GM18520 (cell line): ENCODE measurements around the gene ADSS1.

Source experiments
- ATAC-seq: cut with Tn5 transposase; IDR thresholded peaks from one replicate; pipeline ENCODE4 v1.9.1; 2021; ENCODE audit not compliant: unreplicated experiment

ADSS1 gene

GRCh38 chr14:104723651-104724406, at the start of gene ADSS1:
TSS of gene ADSS1 (plus strand) at chr14:104724229. CDS start at chr14:104724271, 42 bp downstream.
- no peak for ATAC-seq

DNA sequence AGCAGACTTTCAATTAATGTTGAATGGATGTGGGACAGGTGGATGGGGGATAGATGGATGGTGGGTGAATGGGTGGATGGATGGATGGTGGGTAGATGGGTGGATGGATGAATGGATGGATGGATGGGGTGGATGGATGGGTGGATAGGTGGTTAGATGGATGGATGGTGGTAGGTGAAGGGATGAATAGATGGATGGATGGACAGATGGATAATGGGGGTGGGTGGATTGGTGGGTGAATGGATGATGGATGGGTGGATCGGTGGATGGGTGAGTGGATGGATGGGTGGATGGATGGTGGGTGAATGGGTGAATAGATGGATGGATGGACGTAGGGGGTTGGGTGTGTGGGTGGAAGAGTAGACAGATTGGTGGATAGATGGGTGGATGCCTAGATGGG, 48.6 kb upstream of the ADSS1 start:
- ATAC-seq, result no peak

- ATAC-seq, result no peak
These were observed 47.8 kb upstream of the ADSS1 start for GRCh38 chr14:104676130-104676693.

DNA sequence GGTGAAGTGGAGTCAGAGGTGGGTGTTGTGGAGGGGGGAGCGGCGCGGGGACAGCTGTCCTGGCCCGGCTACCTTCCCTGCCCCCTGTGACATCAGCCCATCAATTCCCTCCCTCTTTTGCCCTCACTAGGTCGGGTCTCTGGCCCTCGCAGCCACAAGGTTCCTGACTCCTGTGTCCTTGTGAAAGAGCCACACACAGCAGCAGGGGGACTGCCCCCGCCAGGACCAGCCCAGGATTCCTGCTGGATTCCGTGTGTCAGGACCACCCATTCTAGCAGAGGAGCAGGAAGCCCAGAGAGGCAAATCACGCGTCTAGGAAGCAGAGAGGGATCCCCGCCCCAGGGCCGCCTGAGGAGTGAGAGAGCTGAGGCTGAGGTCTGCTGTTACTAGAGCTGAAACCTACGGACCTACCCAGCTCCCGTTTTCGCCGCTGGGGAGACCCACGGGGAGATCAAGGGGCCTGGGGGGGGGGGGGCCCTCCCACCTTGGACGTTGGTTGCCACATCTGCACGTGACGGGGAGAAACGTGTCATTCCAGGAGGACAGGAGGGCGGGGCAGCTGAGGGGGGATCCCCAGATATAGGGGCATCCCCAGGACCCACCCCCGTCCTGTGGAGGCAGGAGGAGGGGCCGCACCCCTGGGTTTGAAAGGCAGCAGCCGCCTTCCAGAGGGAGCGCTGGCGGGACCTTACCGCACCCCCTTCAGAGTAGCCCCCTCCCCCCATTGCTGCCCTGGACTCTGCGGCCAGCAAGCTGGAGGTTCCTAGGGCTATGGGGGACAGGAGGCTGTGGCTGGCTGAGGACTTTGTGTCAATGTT, 47.1 kb upstream of the ADSS1 start:
- no peak for ATAC-seq

GRCh38 chr14:104677512-104678332, 46.3 kb upstream of the ADSS1 start:
- no peak for ATAC-seq

GRCh38 chr14:104678346-104678745, 45.7 kb upstream of the ADSS1 start:
- no peak for ATAC-seq

DNA sequence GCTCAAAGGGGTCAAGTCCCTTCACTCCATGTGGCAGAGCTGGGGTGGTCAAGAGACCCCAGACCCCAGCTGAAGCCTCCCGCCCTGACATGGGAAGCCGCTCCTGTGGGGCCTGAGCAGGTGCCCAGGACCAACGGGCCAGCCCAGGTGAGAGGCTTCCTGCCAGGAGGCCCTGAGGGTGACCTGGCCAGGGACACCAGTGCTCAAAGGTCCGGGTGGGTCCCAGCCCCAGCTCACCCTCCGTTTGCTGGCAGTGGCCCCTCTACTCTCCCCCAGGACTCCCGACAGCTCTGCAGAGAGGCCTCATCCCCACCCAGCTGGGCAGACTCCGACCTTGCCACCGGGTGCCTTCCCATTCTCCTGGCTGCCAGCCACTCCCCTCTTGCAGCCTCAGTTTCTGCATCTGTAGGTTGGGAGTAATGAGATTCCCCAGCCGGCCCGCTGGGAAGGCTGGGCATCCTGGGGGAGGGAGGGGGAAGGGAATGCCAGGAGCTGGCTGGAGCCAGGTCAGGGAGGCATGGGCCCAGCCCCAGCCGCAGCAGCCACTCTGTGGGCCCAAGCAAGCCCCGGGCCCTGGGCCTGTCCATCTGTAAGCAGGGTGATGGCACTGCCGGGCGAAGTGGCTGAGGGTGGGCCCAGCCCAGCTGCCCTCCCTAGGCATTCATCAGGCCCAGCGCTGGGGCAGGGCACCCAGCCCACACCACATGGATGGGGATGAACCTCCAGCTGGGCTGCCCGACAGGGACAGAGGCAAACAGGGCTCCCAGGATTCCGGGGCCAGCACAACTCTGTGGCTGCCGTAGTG, 44.9 kb upstream of the ADSS1 start:
- no peak for ATAC-seq

DNA sequence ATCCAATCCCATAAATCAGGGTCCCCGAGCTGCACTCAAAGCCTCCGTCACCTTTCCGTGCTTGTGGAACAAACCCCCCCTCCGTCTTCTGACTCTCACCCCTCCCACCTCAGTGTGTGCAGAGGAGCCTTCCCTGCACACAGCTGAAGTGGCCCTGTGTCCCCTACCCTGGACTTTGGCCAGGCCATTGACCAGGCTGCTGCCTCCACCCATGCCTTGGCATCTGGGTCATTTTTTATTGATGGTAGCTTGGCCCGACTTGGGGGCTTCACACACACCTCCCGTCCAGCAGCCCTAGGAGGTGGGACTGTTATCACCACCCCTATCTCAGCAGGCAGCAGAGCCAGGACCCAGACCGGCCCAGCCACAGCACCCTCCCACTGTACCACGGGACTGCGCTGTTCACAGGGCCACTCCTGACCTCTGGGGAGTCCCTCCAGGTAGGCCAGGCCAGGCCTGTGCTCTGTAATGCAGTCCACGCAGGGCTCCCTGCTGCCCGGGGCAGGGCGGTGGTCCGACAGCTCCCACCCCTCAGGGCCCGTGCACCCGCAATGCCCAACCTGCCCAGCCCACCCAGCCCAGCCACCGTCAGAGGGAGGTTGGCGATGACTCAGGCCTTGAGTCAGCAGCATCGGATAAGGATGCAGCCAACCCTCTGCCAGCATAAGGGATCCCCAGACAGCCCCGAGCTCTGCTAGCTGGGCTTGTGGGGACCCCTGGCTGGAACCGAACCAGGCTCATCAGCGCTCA, 43.8 kb upstream of the ADSS1 start:
- no peak for ATAC-seq

GRCh38 chr14:104680806-104681688, 43.0 kb upstream of the ADSS1 start:
- ATAC-seq, result no peak

GRCh38 chr14:104681689-104682074, 42.3 kb upstream of the ADSS1 start:
- ATAC-seq, result no peak

DNA sequence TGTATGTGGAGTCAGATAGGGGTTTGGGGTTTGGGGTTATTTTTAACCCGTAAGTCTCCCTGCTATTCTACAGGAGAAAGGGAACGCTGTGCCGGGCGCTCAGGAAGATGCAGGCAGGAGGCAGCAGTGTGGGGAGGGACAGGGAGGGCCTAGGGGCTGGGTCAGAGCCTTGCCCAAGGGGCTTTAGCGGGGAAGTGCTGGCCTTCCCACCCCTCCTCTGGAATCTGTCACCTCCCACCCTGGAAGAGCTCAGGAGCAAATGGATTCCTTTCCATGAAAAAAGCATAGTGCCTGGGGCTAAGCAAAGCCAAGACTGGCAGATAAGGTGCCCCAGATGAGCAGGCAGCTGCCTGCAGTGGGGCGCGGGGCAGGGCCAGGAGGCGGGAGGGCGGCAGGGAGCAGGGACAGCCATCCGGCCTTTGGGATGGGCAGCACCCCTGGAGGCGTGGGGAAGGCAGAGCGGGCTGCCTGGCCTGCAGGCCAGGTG, 41.9 kb upstream of the ADSS1 start:
- no peak for ATAC-seq

DNA sequence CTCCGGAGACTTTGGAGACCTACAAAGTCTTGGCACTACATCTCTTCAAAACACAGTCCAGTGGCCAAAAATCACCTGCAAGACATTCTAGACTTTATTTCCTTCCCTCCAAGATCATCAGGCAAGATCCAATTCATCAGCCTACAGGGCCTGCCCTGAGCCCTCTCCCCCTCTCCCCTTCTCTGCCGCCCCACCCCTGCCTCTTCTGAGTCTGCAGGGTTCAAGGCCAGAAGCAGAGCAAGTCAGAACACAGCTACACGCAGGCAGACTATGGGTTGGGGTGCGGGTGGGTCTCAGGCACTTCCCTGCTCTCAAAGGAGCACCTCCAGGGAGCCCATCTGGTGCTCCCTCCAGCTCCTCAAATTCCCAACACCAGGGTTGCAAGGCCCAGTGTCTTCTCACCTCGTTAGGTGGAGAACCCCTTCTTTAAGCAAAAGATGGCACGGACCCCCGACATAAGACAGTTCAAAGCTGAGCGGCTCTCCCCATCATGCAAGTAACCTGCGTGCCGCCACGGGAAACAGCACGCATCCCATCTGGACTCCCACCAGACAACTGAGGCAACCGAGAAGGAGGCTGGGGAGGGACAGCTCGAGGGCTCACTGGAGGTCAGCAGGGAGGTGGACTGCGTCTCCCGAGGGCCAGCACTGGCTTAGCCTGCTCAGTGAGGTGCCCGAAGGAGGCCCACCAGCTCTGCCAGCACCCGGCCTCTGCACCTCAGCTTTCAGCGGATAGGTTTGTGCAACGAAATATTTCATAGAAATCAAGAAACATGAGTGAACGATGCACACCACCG, 40.2 kb upstream of the ADSS1 start:
- ATAC-seq, result no peak

GRCh38 chr14:104684449-104684821, 39.6 kb upstream of the ADSS1 start:
- no peak for ATAC-seq

DNA sequence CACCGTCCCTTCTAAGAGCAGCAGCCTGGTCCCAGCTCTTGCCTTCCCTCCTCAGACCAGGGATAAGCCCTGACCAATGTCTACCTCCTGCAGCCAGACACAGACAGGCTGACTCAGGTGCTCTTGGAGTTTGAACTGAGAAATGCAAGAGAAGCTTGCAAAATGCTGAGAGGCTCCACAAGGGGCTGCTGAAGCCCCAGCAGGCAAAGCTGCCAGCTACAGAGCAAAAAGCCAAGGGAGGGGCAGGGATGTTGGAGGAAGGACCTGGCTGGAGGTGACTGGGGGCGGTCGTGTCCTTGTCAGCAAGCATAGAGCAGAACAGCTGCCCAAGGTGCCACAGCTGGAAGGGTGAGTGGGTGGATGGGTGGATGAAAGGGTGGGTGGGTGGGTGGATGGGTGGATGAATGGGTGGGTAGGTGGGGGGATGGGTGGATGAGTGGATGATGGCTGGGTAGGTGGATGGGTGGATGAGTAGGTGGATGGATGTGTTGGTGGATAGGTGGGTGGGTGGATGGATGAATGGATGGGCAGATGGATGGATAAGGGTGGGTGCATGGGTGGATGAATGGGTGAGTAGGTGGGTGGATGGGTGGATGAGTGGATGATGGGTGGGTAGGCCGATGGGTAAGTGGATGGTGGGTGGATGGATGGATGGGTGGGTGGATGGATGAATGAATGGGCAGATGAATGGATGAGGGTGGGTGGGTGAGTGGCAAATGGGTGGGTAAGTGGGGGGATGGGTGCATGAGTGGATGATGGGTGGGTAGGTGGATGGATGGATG, 38.6 kb upstream of the ADSS1 start:
- no peak for ATAC-seq

GRCh38 chr14:104685998-104686610, 37.9 kb upstream of the ADSS1 start:
- no peak for ATAC-seq
